Endothelial cell (in vitro differentiated cells): ENCODE results near the gene TFDP1. TPM values are rescaled to one million over a fixed set of nuclear protein-coding genes. Genes with fewer than 3 reads are reported as not detected.
A peak's percentile ranks its signal among the peaks of the same experiment; 100 is the strongest.

Experiments used
- DNase-seq: peaks from one replicate; pipeline ENCODE4 v3.0.0; 2021; ENCODE audit warnings: low spot score
- H3K27ac Mint-ChIP-seq: one replicate; pipeline ENCODE4 v1.8.0; 2021; ENCODE audit warnings: mixed read lengths, inconsistent platforms; ENCODE audit not compliant: unreplicated experiment
- H3K27me3 Mint-ChIP-seq: one replicate; pipeline ENCODE4 v1.8.0; 2021; ENCODE audit warnings: mild to moderate bottlenecking, moderate library complexity, mixed read lengths, inconsistent platforms; ENCODE audit not compliant: unreplicated experiment
- H3K36me3 Mint-ChIP-seq: one replicate; pipeline ENCODE4 v1.8.0; 2021; ENCODE audit warnings: mild to moderate bottlenecking, low read depth, mixed read lengths, inconsistent platforms; ENCODE audit not compliant: unreplicated experiment
- H3K4me1 Mint-ChIP-seq: one replicate; pipeline ENCODE4 v1.8.0; 2021; ENCODE audit warnings: mild to moderate bottlenecking, mixed read lengths, inconsistent platforms; ENCODE audit not compliant: unreplicated experiment
- H3K4me3 Mint-ChIP-seq: one replicate; pipeline ENCODE4 v1.8.0; 2021; ENCODE audit warnings: mild to moderate bottlenecking, mixed read lengths, inconsistent platforms; ENCODE audit not compliant: unreplicated experiment
- H3K9me3 Mint-ChIP-seq: one replicate; pipeline ENCODE4 v1.8.0; 2021; ENCODE audit warnings: mixed read lengths, inconsistent platforms; ENCODE audit not compliant: unreplicated experiment
- total RNA-seq: library from RNA; stranded (reverse); fragmentation: NEBNext Ultra II Directional; extraction: Animal tissue kit (Norgen Biotek cat#: 25700); gene quantifications from one replicate; pipeline ENCODE4 v1.2.1, GENCODE V29; 2021; ENCODE audit not compliant: unreplicated experiment
- TF ChIP-seq, protein P1 (sequence below): fragments of 200-600 bp; sonication (generic); IDR thresholded peaks from one replicate; pipeline ENCODE4 v1.5.0; 2021; ENCODE audit warnings: antibody characterized with exemption; ENCODE audit not compliant: unreplicated experiment

Gene TFDP1
- total RNA-seq, 1 donor from 2014 or later, result 65.8 TPM

DNA sequence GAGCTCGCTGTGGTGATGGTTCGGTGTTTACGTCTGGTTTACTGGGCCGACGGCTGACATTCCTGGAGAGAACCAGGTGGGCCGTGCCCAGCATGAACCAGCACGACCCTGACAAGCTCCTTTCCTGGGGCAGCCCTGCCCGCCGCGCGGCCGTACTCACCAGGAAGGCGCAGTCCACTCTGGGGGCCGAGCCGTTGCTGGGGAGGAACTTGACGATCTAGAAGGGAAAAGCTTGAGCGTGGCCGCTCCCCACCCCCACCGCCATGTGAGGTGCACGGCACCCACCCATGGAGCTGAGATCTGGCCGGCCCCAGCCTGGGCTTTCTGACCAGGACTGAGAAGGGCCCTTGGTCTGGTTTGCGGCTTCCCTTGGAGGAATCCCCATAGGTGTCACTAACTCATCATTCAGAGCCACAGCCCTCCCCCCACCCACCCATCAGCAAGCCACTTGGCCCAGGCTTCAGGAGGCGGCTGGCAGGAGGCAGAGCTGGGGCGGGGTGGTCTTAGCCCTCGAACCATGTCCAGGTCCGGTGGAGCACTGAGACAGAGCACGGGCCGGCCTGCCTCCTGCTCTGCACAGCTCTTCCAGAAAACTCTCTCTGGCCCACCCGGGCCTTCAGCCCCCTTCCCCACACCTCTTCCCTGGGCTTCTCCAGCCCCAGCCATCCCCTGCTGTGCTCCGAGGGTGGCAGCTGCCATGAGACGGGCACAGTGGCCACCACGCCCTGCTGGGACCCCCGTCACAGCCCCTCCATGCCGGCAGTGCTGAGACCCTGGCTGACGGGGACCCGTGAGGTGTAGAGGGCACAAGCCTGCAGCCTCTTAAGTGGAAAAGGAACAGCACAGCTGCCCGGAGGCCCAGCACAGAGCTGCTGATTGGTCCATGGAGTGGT lies 67.2 kb downstream of the TFDP1 start:
- TF ChIP-seq, protein P1, sequence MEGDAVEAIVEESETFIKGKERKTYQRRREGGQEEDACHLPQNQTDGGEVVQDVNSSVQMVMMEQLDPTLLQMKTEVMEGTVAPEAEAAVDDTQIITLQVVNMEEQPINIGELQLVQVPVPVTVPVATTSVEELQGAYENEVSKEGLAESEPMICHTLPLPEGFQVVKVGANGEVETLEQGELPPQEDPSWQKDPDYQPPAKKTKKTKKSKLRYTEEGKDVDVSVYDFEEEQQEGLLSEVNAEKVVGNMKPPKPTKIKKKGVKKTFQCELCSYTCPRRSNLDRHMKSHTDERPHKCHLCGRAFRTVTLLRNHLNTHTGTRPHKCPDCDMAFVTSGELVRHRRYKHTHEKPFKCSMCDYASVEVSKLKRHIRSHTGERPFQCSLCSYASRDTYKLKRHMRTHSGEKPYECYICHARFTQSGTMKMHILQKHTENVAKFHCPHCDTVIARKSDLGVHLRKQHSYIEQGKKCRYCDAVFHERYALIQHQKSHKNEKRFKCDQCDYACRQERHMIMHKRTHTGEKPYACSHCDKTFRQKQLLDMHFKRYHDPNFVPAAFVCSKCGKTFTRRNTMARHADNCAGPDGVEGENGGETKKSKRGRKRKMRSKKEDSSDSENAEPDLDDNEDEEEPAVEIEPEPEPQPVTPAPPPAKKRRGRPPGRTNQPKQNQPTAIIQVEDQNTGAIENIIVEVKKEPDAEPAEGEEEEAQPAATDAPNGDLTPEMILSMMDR, result no peak
- peaks cover 2% of the 10 kb centered on the region for H3K36me3 Mint-ChIP-seq
- peaks cover 18% of the 10 kb centered on the region for H3K4me1 Mint-ChIP-seq
- no peaks in the 10 kb centered on the region for H3K9me3 Mint-ChIP-seq
- peaks cover 8% of the 10 kb centered on the region for H3K27me3 Mint-ChIP-seq
- H3K27ac Mint-ChIP-seq, result no peak overlapping the region
- H3K4me3 Mint-ChIP-seq, result no peak overlapping the region
- no peak for DNase-seq

- DNase-seq, result no peak
- Mint-ChIP-seq H3K9me3 (no peaks in the 10 kb centered on the region), H3K27me3 (peaks cover 8% of the 10 kb centered on the region), H3K36me3 (no peaks in the 10 kb centered on the region), H3K4me3 (no peak overlapping the region), H3K4me1 (peaks cover 18% of the 10 kb centered on the region), H3K27ac (no peak overlapping the region)
- TF ChIP-seq, protein P1, result no peak
Observed at GRCh38 chr13:113652404-113653263, 68.1 kb downstream of the TFDP1 start.

DNA sequence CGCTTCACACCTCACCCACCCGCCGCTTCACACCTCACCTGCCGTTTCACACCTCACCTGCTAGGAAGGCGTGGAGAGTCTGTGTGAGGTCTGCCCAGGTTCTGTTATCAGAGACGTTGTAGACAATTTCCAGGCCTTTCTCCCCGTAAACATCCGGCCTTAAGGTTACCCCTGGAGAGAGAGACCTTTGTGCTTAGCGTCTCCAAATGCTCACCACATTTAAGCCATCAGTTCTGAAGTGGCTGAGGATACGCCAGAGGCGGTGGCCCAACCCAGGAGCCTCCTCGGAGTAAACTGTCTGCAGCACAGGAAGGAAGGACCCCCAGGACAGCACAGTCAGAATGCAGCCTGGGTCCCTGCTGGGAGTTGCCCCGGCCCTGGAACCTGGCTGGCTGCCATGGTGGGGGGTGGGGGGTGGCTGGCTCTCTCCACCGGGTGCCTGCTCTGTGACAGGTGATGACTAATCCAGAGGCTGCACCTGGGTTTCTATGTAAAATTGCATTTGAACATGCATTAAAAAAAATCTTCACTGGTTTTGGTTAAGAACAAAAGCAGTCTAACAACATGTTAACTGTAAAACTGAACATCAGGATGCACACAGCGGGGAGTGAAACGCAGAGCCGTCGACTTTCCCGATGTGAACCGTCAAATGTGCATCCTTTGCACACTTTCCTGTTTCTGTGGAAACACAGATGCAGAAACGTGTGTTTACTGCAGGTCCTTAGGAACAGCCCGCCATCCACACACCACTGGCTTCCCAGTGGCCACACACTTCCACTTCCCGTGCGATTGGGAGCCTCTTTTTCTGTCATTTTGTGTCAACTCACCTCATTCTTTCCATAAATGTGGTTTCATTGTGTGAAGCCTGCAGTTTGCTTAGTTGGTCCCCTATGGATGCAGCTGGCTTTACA lies 69.0 kb downstream of the TFDP1 start:
- Mint-ChIP-seq H3K4me1 (peaks cover 18% of the 10 kb centered on the region), H3K4me3 (no peak overlapping the region), H3K36me3 (no peaks in the 10 kb centered on the region), H3K27me3 (peaks cover 8% of the 10 kb centered on the region), H3K27ac (peak overlapping the region; percentile 64), H3K9me3 (no peaks in the 10 kb centered on the region)
- TF ChIP-seq, protein P1, result no peak
- DNase-seq, result no peak

- TF ChIP-seq, protein P1, result no peak
- H3K4me1 Mint-ChIP-seq, result peaks cover 18% of the 10 kb centered on the region
- no peak for DNase-seq
- H3K36me3 Mint-ChIP-seq, result no peaks in the 10 kb centered on the region
- H3K27ac Mint-ChIP-seq, result no peak overlapping the region
- H3K4me3 Mint-ChIP-seq, result no peak overlapping the region
- no peaks in the 10 kb centered on the region for H3K9me3 Mint-ChIP-seq
- peaks cover 8% of the 10 kb centered on the region for H3K27me3 Mint-ChIP-seq
Observed at GRCh38 chr13:113654175-113654560, 69.6 kb downstream of the TFDP1 start.
